ENCODE results near the gene NUDT13.

DNA sequence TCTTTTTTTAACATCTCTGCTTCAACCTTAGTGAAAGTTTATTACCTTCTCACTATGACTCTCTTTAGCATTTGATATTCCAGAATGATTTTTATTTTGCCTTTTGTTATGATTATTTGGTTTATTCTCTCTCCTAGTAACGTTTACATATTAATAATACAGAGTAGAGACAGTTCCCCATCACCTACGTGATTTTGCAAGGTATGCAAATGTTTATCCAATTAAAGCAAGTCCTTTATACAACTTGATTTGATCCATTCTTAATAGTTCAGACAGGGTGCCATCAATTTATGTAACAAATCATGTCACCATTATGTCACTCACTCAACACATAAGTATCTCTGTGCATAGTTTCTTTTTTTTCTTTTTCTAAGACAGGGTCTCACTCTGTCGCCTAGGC, 31.3 kb downstream of the NUDT13 start:
- TF ChIP-seq EZH2 (IDR thresholded peaks at IDR 0.05; ENCODE audit: insufficient read depth, poor library complexity, severe bottlenecking) (no peak), EZH2phosphoT487 (IDR thresholded peaks at IDR 0.05; ENCODE audit: insufficient read depth, low read depth) (no peak)

All from GM23248 (cell line).